Measurements from ENCODE around the gene SMIM3.

The SMIM3 gene

DNA sequence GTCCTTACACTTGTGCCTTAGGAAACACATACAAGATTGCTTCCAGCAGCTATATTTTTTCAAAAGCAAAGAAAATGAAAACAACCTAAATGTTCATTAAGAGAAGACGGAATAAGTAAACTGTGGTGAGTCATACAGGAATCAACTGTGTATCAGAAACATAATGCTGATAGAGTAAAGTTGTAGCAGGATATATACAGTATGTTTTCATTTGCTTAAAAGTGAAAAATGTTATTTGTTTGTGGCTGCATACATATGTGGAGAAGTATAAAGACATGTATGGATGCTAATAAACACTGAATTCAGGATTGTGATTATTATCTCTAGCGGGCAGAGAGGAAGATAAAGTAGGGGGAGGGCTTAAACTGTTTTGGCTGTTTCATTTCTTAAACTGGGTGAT is 28.1 kb upstream of the SMIM3 start:
- H3K27ac ChIP-seq (ENCODE audit: low read length), result no peak overlapping the region
- H3K36me3 ChIP-seq (replicated peaks; ENCODE audit: insufficient read depth, low read length), result peaks cover 12% of the 10 kb centered on the region; the same call in 1 of the 2 replicates
- no peaks in the 10 kb centered on the region for H3K9me3 ChIP-seq (replicated peaks; ENCODE audit: insufficient read depth, low read length)
- H3K9ac ChIP-seq (ENCODE audit: low read length), result no peak overlapping the region
- H3K4me1 ChIP-seq (ENCODE audit: low read length), result no peaks in the 10 kb centered on the region
- H3K9me2 ChIP-seq (replicated peaks; ENCODE audit: insufficient read depth, low read length), result no peaks in the 10 kb centered on the region
- H4K20me1 ChIP-seq (ENCODE audit: insufficient read depth, low read length), result no peaks in the 10 kb centered on the region; the same call in 1 of the 2 replicates
- no peak overlapping the region for H2AFZ ChIP-seq (ENCODE audit: low read length)
- H3F3A ChIP-seq (ENCODE audit: insufficient read depth, low read length), result no peaks in the 10 kb centered on the region
- no peak overlapping the region for H3K4me2 ChIP-seq (ENCODE audit: low read depth, low read length)
- TF ChIP-seq EZH2phosphoT487 (IDR thresholded peaks at IDR 0.05; ENCODE audit: low read length) (no peak), CTCF (IDR thresholded peaks at IDR 0.05; ENCODE audit: low read length) (no peak), EZH2 (optimal IDR thresholded peaks at IDR 0.05; ENCODE audit: low read depth, low read length) (no peak)
- DNase-seq, result no peak
- no peaks in the 10 kb centered on the region for H3K27me3 ChIP-seq (replicated peaks; ENCODE audit: insufficient read depth, low read length)
- H3K4me3 ChIP-seq (ENCODE audit: low read length), result no peak overlapping the region
- H3K79me2 ChIP-seq (ENCODE audit: low read length), result peaks cover 51% of the 10 kb centered on the region

DNA sequence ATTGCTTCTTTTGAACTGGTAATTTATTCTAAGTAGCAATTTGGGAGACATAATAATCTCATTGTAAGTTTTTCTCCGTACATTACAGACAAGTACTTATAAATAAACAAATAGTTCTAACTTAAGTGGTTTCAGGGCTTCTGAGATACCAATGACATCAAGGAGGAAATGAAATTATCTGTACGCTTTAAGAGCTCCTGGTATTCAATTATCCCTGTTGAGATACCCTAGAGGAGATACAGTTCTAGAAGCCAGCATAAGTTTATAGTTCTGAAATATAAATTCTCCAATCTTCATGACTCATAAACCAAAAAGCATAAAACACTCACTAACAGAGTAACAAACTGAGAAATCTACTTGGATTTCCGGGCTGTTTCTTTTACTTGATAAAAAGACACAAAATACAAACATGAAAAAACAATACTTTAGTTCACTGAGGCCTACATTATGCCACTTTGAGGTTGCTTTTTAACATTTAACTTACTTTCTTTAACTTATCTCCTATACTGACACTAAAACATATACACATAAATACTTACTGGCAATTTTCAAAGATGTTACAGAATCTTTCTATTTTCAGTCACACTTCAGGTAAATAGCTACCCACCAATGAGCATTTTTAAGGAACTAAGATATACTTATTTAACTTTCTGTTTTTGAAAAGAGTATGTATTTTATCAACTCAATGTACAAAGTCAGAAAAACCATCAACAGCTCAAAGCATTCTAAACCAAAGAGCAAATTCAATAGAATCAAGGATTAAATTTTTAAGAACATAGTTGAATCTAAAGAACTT is 27.3 kb upstream of the SMIM3 start:
- H3K36me3 ChIP-seq (replicated peaks; ENCODE audit: insufficient read depth, low read length), result peaks cover 15% of the 10 kb centered on the region; the same call in 1 of the 2 replicates
- no peaks in the 10 kb centered on the region; the same call in 1 of the 2 replicates for H4K20me1 ChIP-seq (ENCODE audit: insufficient read depth, low read length)
- no peaks in the 10 kb centered on the region for H3F3A ChIP-seq (ENCODE audit: insufficient read depth, low read length)
- no peaks in the 10 kb centered on the region for H3K27me3 ChIP-seq (replicated peaks; ENCODE audit: insufficient read depth, low read length)
- no peaks in the 10 kb centered on the region for H3K9me2 ChIP-seq (replicated peaks; ENCODE audit: insufficient read depth, low read length)
- TF ChIP-seq CTCF (IDR thresholded peaks at IDR 0.05; ENCODE audit: low read length), result no peak
- TF ChIP-seq EZH2phosphoT487 (IDR thresholded peaks at IDR 0.05; ENCODE audit: low read length), result no peak
- H2AFZ ChIP-seq (ENCODE audit: low read length), result no peak overlapping the region
- no peaks in the 10 kb centered on the region for H3K4me1 ChIP-seq (ENCODE audit: low read length)
- H3K27ac ChIP-seq (ENCODE audit: low read length), result no peak overlapping the region
- H3K4me3 ChIP-seq (ENCODE audit: low read length), result no peak overlapping the region
- DNase-seq, result no peak
- H3K9me3 ChIP-seq (replicated peaks; ENCODE audit: insufficient read depth, low read length), result no peaks in the 10 kb centered on the region
- H3K79me2 ChIP-seq (ENCODE audit: low read length), result peaks cover 57% of the 10 kb centered on the region
- no peak overlapping the region for H3K4me2 ChIP-seq (ENCODE audit: low read depth, low read length)
- H3K9ac ChIP-seq (ENCODE audit: low read length), result no peak overlapping the region

GRCh38 chr5:150753463-150753862 is 25.1 kb upstream of the SMIM3 start:
- Histone ChIP-seq H3K36me3 (replicated peaks; ENCODE audit: insufficient read depth, low read length) (peaks cover 15% of the 10 kb centered on the region; the same call in 1 of the 2 replicates), H3K27me3 (replicated peaks; ENCODE audit: insufficient read depth, low read length) (no peaks in the 10 kb centered on the region), H3K27ac (ENCODE audit: low read length) (no peak overlapping the region), H3K9me3 (replicated peaks; ENCODE audit: insufficient read depth, low read length) (no peaks in the 10 kb centered on the region), H4K20me1 (ENCODE audit: insufficient read depth, low read length) (no peaks in the 10 kb centered on the region; the same call in 1 of the 2 replicates), H3F3A (ENCODE audit: insufficient read depth, low read length) (peaks cover 6% of the 10 kb centered on the region; the same call in 1 of the 2 replicates), H3K4me1 (ENCODE audit: low read length) (peaks cover 6% of the 10 kb centered on the region), H3K9me2 (replicated peaks; ENCODE audit: insufficient read depth, low read length) (no peaks in the 10 kb centered on the region), H3K79me2 (ENCODE audit: low read length) (peaks cover 78% of the 10 kb centered on the region), H3K9ac (ENCODE audit: low read length) (no peak overlapping the region), H3K4me2 (ENCODE audit: low read depth, low read length) (no peak overlapping the region), H3K4me3 (ENCODE audit: low read length) (no peak overlapping the region), H2AFZ (ENCODE audit: low read length) (no peak overlapping the region)
- TF ChIP-seq EZH2 (optimal IDR thresholded peaks at IDR 0.05; ENCODE audit: low read depth, low read length), result no peak
- TF ChIP-seq CTCF (IDR thresholded peaks at IDR 0.05; ENCODE audit: low read length), result no peak
- TF ChIP-seq EZH2phosphoT487 (IDR thresholded peaks at IDR 0.05; ENCODE audit: low read length), result no peak
- DNase-seq, result no peak
